GM21515 (cell line): ENCODE measurements around the gene LAMC2.
"Not testable (repeated sequence)": the region's sequence is repeated elsewhere in the genome, so short reads cannot be mapped to it uniquely, and the experiment has no call there.

ENCODE experiments used
- ATAC-seq: cut with Tn5 transposase; IDR thresholded peaks from one replicate; pipeline ENCODE4 v1.9.1; 2021; ENCODE audit not compliant: unreplicated experiment

LAMC2 gene

GRCh38 chr1:183255073-183255472 lies 69.0 kb downstream of the LAMC2 start:
- ATAC-seq: no peak

- ATAC-seq: no peak
These were observed 73.9 kb downstream of the LAMC2 start for GRCh38 chr1:183259924-183260323.

GRCh38 chr1:183262628-183263200 lies 76.7 kb downstream of the LAMC2 start:
- no peak for ATAC-seq

- no peak for ATAC-seq
These were observed 78.0 kb downstream of the LAMC2 start for GRCh38 chr1:183263886-183264602.

GRCh38 chr1:183267646-183268431 lies 81.8 kb downstream of the LAMC2 start:
- no peak for ATAC-seq

- ATAC-seq: no peak
These were observed 84.6 kb downstream of the LAMC2 start for GRCh38 chr1:183270541-183271141.

GRCh38 chr1:183272390-183272848 lies 86.4 kb downstream of the LAMC2 start:
- no peak for ATAC-seq

GRCh38 chr1:183273300-183273699 lies 87.2 kb downstream of the LAMC2 start:
- ATAC-seq: no peak

GRCh38 chr1:183273984-183274383 lies 87.9 kb downstream of the LAMC2 start:
- not testable (repeated sequence) for ATAC-seq

GRCh38 chr1:183274836-183275235 lies 88.8 kb downstream of the LAMC2 start:
- ATAC-seq: no peak

GRCh38 chr1:183275322-183275721 lies 89.3 kb downstream of the LAMC2 start:
- ATAC-seq: no peak

GRCh38 chr1:183276386-183277080 lies 90.5 kb downstream of the LAMC2 start:
- no peak for ATAC-seq

- ATAC-seq: no peak
These were observed 92.0 kb downstream of the LAMC2 start for GRCh38 chr1:183277821-183278738.

- no peak for ATAC-seq
These were observed 92.9 kb downstream of the LAMC2 start for GRCh38 chr1:183278739-183279591.

GRCh38 chr1:183279835-183280234 lies 93.8 kb downstream of the LAMC2 start:
- no peak for ATAC-seq

- ATAC-seq: no peak
These were observed 95.0 kb downstream of the LAMC2 start for GRCh38 chr1:183281039-183281438.

GRCh38 chr1:183281553-183282091 lies 95.6 kb downstream of the LAMC2 start:
- ATAC-seq: peak; percentile 74

- no peak for ATAC-seq
These were observed 96.2 kb downstream of the LAMC2 start for GRCh38 chr1:183282101-183282855.
